Measurements from ENCODE around the gene ITGB2. TPM values are rescaled to one million over a fixed set of nuclear protein-coding genes. Genes with fewer than 3 reads are reported as not detected.

ITGB2 gene
- total RNA-seq, 4 donors from 2014 or later, result 55.8 to 1,044 (median 162) TPM

DNA sequence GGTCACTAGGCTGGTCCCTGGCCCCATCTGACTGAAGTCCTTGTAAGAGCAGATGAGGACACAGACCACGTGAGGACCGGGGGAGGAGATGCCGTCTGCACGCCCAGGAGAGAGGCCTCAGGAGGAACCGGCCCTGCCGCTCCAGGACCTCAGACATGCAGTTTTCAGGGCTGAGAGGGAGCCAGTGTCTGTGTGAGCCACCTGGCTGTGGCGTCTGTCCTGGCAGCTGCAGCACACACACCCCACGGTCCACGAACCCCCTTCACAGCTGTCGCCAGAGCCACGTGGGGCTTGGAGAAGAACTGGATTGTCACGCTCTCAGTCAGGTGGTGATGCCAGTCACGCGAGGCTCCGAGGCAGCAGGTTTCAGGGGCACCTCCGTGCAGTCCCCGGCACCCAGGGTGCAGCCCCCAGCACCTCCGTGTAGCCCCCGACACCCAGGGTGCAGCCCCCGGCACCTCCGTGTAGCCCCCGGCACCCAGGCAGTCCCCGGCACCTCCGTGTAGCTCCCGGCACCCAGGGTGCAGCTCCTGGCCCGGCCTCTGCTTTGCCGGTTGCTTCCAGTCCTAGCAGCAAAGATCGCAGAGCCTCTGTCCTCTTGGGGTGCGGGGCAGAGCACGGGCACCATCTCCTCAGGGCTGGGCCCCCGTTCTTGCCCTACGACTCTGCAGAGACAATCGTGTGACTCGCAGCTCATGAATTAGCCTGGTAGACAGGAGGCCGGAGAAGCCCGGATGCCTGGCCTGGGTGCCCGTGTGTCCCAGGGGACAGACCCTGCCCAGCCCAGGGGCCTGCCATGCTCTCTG, 83.8 kb downstream of the ITGB2 start:
- TF ChIP-seq, protein P1, sequence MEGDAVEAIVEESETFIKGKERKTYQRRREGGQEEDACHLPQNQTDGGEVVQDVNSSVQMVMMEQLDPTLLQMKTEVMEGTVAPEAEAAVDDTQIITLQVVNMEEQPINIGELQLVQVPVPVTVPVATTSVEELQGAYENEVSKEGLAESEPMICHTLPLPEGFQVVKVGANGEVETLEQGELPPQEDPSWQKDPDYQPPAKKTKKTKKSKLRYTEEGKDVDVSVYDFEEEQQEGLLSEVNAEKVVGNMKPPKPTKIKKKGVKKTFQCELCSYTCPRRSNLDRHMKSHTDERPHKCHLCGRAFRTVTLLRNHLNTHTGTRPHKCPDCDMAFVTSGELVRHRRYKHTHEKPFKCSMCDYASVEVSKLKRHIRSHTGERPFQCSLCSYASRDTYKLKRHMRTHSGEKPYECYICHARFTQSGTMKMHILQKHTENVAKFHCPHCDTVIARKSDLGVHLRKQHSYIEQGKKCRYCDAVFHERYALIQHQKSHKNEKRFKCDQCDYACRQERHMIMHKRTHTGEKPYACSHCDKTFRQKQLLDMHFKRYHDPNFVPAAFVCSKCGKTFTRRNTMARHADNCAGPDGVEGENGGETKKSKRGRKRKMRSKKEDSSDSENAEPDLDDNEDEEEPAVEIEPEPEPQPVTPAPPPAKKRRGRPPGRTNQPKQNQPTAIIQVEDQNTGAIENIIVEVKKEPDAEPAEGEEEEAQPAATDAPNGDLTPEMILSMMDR (IDR thresholded peaks at IDR 0.05; ENCODE audit: low read depth), result no peak

DNA sequence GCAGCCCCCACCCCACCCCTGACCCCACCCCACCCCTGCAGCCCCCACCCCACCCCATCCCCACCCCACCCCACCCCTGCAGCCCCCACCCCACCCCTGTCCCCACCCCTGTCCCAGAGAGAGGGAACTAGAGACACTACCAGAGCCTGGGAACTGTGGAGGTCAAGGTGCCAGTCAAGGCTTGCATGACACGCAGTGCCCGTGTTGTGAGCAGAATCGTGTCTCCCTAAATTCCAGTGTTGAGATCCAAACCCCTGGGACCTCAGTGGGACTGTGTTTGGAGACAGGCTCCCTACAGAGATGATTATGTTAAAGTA, 84.4 kb downstream of the ITGB2 start:
- TF ChIP-seq, protein P1 (IDR thresholded peaks at IDR 0.05; ENCODE audit: low read depth), result no peak

Other genes starting within 250 kb of the ITGB2 start
- gene KRTAP12-1, start 238.7 kb downstream of the ITGB2 start, total RNA-seq, result not detected
- gene KRTAP10-12, start 223.7 kb downstream of the ITGB2 start, total RNA-seq, result not detected
- gene TSPEAR, start 209.3 kb downstream of the ITGB2 start, total RNA-seq, result not detected
- 100 to 1,000 TPM in 2 of 4 donors, 10 to 100 TPM in 2; 64.4 to 144 (median 100) TPM for gene UBE2G2, start 119.1 kb downstream of the ITGB2 start, total RNA-seq
- gene SUMO3, start 102.8 kb downstream of the ITGB2 start, total RNA-seq, result 10 to 100 TPM; 41.3 to 77.0 (median 59.4) TPM
- gene PTTG1IP, start 47.2 kb downstream of the ITGB2 start, total RNA-seq, result 100 to 1,000 TPM; 131 to 244 (median 148) TPM
- gene SLX9, start 19.1 kb upstream of the ITGB2 start, total RNA-seq, result 10 to 100 TPM in 2 of 4 donors, 1 to 10 TPM in 2; 7.5 to 16.4 (median 10.5) TPM
- gene ADARB1, start 153.7 kb upstream of the ITGB2 start, total RNA-seq, result 10 to 100 TPM; 12.1 to 32.4 (median 14.4) TPM